ENCODE results near the gene ANKRD33.

Gene ANKRD33

GRCh38 chr12:51920046-51920445 lies 32.1 kb downstream of the ANKRD33 start:
- DNase-seq (ENCODE audit: low read depth) = no peak

GRCh38 chr12:51921017-51921725 lies 33.3 kb downstream of the ANKRD33 start:
- no peak for DNase-seq (ENCODE audit: low read depth)

- DNase-seq (ENCODE audit: low read depth) = no peak
These were observed 34.2 kb downstream of the ANKRD33 start for GRCh38 chr12:51922146-51922545.

- DNase-seq (ENCODE audit: low read depth) = peak; percentile 34
These were observed 35.0 kb downstream of the ANKRD33 start for GRCh38 chr12:51922762-51923505.

GRCh38 chr12:51923506-51924365 lies 35.8 kb downstream of the ANKRD33 start:
- DNase-seq (ENCODE audit: low read depth) = peak; percentile 53

- no peak for DNase-seq (ENCODE audit: low read depth)
These were observed 36.8 kb downstream of the ANKRD33 start for GRCh38 chr12:51924551-51925319.

GRCh38 chr12:51925346-51926063 lies 37.6 kb downstream of the ANKRD33 start:
- DNase-seq (ENCODE audit: low read depth) = no peak

GRCh38 chr12:51926064-51926632 lies 38.2 kb downstream of the ANKRD33 start:
- no peak for DNase-seq (ENCODE audit: low read depth)

GRCh38 chr12:51926718-51927117 lies 38.8 kb downstream of the ANKRD33 start:
- DNase-seq (ENCODE audit: low read depth) = peak; percentile 46

GRCh38 chr12:51932218-51933076 lies 44.5 kb downstream of the ANKRD33 start:
- DNase-seq (ENCODE audit: low read depth) = no peak

- no peak for DNase-seq (ENCODE audit: low read depth)
These were observed 46.2 kb downstream of the ANKRD33 start for GRCh38 chr12:51934080-51934479.

- DNase-seq (ENCODE audit: low read depth) = no peak
These were observed 50.0 kb downstream of the ANKRD33 start for GRCh38 chr12:51937926-51938325.

- DNase-seq (ENCODE audit: low read depth) = no peak
These were observed 50.8 kb downstream of the ANKRD33 start for GRCh38 chr12:51938726-51939125.

- DNase-seq (ENCODE audit: low read depth) = no peak
These were observed 53.2 kb downstream of the ANKRD33 start for GRCh38 chr12:51941011-51941581.

Data from ELR (cell line).